ENCODE results near the gene SLC16A7. TPM values are rescaled to one million over a fixed set of nuclear protein-coding genes. Genes with fewer than 3 reads are reported as not detected.

SLC16A7 gene
- total and polyA plus RNA-seq, 10 of the 15 experiments (the other 5 are each of a cell fraction or from before 2014, with no cell fraction given) = 1.5 to 12.9 (median 6.7) TPM

GRCh38 chr12:59678759-59679411 lies 83.1 kb downstream of the SLC16A7 start:
- no peaks in the 10 kb centered on the region for H3K36me3 ChIP-seq (ENCODE audit: control insufficient read depth in 2 of 2, insufficient read depth in 2 of 2, low read length in 1 of 2)
- in situ Hi-C loops (cut with MboI) = no loop called here
- no peaks in the 10 kb centered on the region; the same call in 2 of the 3 replicates for H3K9me3 ChIP-seq (replicated peaks; ENCODE audit: control insufficient read depth, insufficient read depth, low read length)
- WGBS (ENCODE audit: insufficient coverage, insufficient replicate concordance, low lambda C conversion rate, missing lambda C conversion rate) = 71% methylated on average over 5 of the region's 5 CpGs
- RAD21 ChIA-PET (ENCODE audit: unreplicated experiment) = no interaction called here
- intact Hi-C loops (cut with micrococcal nuclease; ENCODE audit: unreplicated experiment) = no loop called here
- no TSS peak for BruUV-seq (replicated peaks)
- H3K4me3 ChIP-seq = no peak overlapping the region
- no peaks in the 10 kb centered on the region for H3K79me2 ChIP-seq (ENCODE audit: control insufficient read depth, insufficient read depth, low read length)
- no peaks in the 10 kb centered on the region for H3K27me3 ChIP-seq (replicated peaks in 1 of 2; ENCODE audit: control insufficient read depth in 2 of 2, insufficient read depth in 2 of 2, low read length in 1 of 2)
- no peak for ATAC-seq
- no peaks in the 10 kb centered on the region for H3K4me1 ChIP-seq (ENCODE audit: control insufficient read depth, insufficient read depth, low read length)
- SMC1A ChIA-PET (ENCODE audit: uncharacterized antibody, unreplicated experiment) = interaction anchor here (0.7 kb wide), 1 partner anchor 20 kb away, joined by 3 read pairs; no protein-coding TSS in a partner anchor
- no peak overlapping the region for H3K27ac ChIP-seq (ENCODE audit: control insufficient read depth, insufficient read depth)
- DNase-seq (ENCODE audit: low read depth, low spot score) = no peak
- H3K4me2 ChIP-seq (ENCODE audit: control insufficient read depth, insufficient read depth) = no peak overlapping the region
- CTCF ChIA-PET = no interaction called here
- TF ChIP-seq CBFB (IDR thresholded peaks at IDR 0.05; ENCODE audit: low read depth) = no peak
- no peak for TF ChIP-seq MTA3 (IDR thresholded peaks at IDR 0.05; ENCODE audit: borderline replicate concordance, low read length)
- TF ChIP-seq BCL3 (IDR thresholded peaks at IDR 0.05; ENCODE audit: borderline replicate concordance, insufficient read depth, low read depth, low read length, poor library complexity, severe bottlenecking) = no peak
- no peak for TF ChIP-seq CEBPB (IDR thresholded peaks at IDR 0.05; ENCODE audit: borderline replicate concordance in 1 of 2, low read depth in 2 of 2, low read length in 2 of 2)
- TF ChIP-seq CUX1 (IDR thresholded peaks at IDR 0.05; ENCODE audit: insufficient replicate concordance, low read depth, low read length) = no peak
- TF ChIP-seq CHD2 (IDR thresholded peaks at IDR 0.05; ENCODE audit: borderline replicate concordance, low read depth, low read length) = no peak
- no peak for TF ChIP-seq PAX8 (IDR thresholded peaks at IDR 0.05)
- TF ChIP-seq RELB (IDR thresholded peaks at IDR 0.05; ENCODE audit: low read depth) = no peak
- TF ChIP-seq MLLT1 (IDR thresholded peaks at IDR 0.05) = no peak
- TF ChIP-seq NBN (IDR thresholded peaks at IDR 0.05) = no peak
- no peak for TF ChIP-seq RFX5 (IDR thresholded peaks at IDR 0.05; ENCODE audit: low read depth, low read length)
- TF ChIP-seq ZNF207 (IDR thresholded peaks at IDR 0.05; ENCODE audit: borderline replicate concordance) = no peak
- no peak for TF ChIP-seq MYB (IDR thresholded peaks at IDR 0.05; ENCODE audit: borderline replicate concordance, low read depth, low read length)
- H2AFZ ChIP-seq (ENCODE audit: control insufficient read depth, low read depth, low read length) = no peak overlapping the region
- FAIRE-seq = no peak
- no peaks in the 10 kb centered on the region for H4K20me1 ChIP-seq (ENCODE audit: control insufficient read depth, insufficient read depth)
- no peak overlapping the region for H3K9ac ChIP-seq (ENCODE audit: control insufficient read depth, insufficient read depth, low read length)
- POLR2A ChIA-PET = no interaction called here
